ENCODE data around the gene LCN2. TPM values are rescaled to one million over a fixed set of nuclear protein-coding genes. Genes with fewer than 3 reads are reported as not detected.

LCN2 gene
- total RNA-seq, 1 experiment from 2014 or later = 537 TPM

GRCh38 chr9:128155736-128156500, 6.7 kb downstream of the LCN2 start:
- Histone ChIP-seq H3K27me3 (ENCODE audit: insufficient read depth, low read depth) (no peaks in the 10 kb centered on the region), H2AFZ (no peak overlapping the region), H3K4me1 (replicated peaks; ENCODE audit: insufficient read depth) (0 out of 2 replicates have a peak, but pooled peaks cover 16% of the 10 kb centered on the region), H3K79me2 (ENCODE audit: low read depth) (peaks cover 8% of the 10 kb centered on the region), H3K9me3 (ENCODE audit: insufficient read depth, low read depth) (no peaks in the 10 kb centered on the region), H3K4me2 (no peak overlapping the region), H3K27ac (no peak overlapping the region), H3F3A (ENCODE audit: insufficient read depth, low read depth) (peaks cover 55% of the 10 kb centered on the region), H3K9me2 (ENCODE audit: insufficient read depth) (no peaks in the 10 kb centered on the region), H3K4me3 (no peak overlapping the region), H4K20me1 (ENCODE audit: insufficient read depth) (peaks cover 21% of the 10 kb centered on the region), H3K36me3 (ENCODE audit: low read depth) (no peaks in the 10 kb centered on the region)
- TF ChIP-seq EZH2 (IDR thresholded peaks at IDR 0.05; ENCODE audit: low read depth) = no peak
- TF ChIP-seq CTCF (conservative IDR thresholded peaks at IDR 0.05) = no peak
- no TSS peak for BruUV-seq (replicated peaks)
- intact Hi-C loops (cut with micrococcal nuclease; ENCODE audit: unreplicated experiment) = no loop called here
- DNase-seq = peak in 1 of 2 experiments; percentile 27
- ChIA-PET CTCF (no interaction called here), POLR2A (ENCODE audit: unreplicated experiment) (interaction anchor here (0.6 to 0.7 kb wide), 2 partner anchors 53 to 508 kb away, joined by 3 to 8 read pairs; no protein-coding TSS in a partner anchor)

GRCh38 chr9:128159522-128159783, 10.2 kb downstream of the LCN2 start:
- ChIA-PET POLR2A (ENCODE audit: unreplicated experiment) (interaction anchor here (0.5 to 1.2 kb wide), 5 partner anchors 9 to 116 kb away, joined by 3 to 11 read pairs (median 7); no protein-coding TSS in a partner anchor), CTCF (interaction anchor here (0.6 to 1.2 kb wide), 2 partner anchors 8 to 182 kb away, joined by 3 read pairs; no protein-coding TSS in a partner anchor)
- peak overlapping the region; percentile 48 for H3K4me3 ChIP-seq
- no peak for TF ChIP-seq CTCF (conservative IDR thresholded peaks at IDR 0.05)
- no peak for TF ChIP-seq EZH2 (IDR thresholded peaks at IDR 0.05; ENCODE audit: low read depth)
- intact Hi-C loops (cut with micrococcal nuclease; ENCODE audit: unreplicated experiment) = loop anchor here (1.0 kb wide), 1 partner anchor 9 kb away; no protein-coding TSS in a partner anchor
- TSS peak; percentile 99 for BruUV-seq (replicated peaks)
- DNase-seq = peak; percentile 47 to 53
- H3K27me3 ChIP-seq (ENCODE audit: insufficient read depth, low read depth) = no peaks in the 10 kb centered on the region
- no peaks in the 10 kb centered on the region; the same call in 1 of the 2 replicates for H4K20me1 ChIP-seq (ENCODE audit: insufficient read depth)
- no peaks in the 10 kb centered on the region for H3K9me2 ChIP-seq (ENCODE audit: insufficient read depth)
- peaks cover 25% of the 10 kb centered on the region; the same call in 1 of the 2 replicates for H3F3A ChIP-seq (ENCODE audit: insufficient read depth, low read depth)
- 0 out of 2 replicates have a peak, but pooled peaks cover 5% of the 10 kb centered on the region for H3K79me2 ChIP-seq (ENCODE audit: low read depth)
- H3K9me3 ChIP-seq (ENCODE audit: insufficient read depth, low read depth) = no peaks in the 10 kb centered on the region
- no peaks in the 10 kb centered on the region for H3K36me3 ChIP-seq (ENCODE audit: low read depth)
- H2AFZ ChIP-seq = peak overlapping the region; percentile 77
- peak overlapping the region; percentile 81 for H3K4me2 ChIP-seq
- peak overlapping the region; percentile 69 for H3K27ac ChIP-seq
- H3K4me1 ChIP-seq (replicated peaks; ENCODE audit: insufficient read depth) = 0 out of 2 replicates have a peak, but pooled peaks cover 9% of the 10 kb centered on the region

- POLR2A ChIA-PET (ENCODE audit: unreplicated experiment) = interaction anchor here (0.5 to 1.2 kb wide), 11 partner anchors 9 to 263 kb away, joined by 3 to 15 read pairs (median 5); no protein-coding TSS in a partner anchor
Observed at GRCh38 chr9:128159784-128160602, 10.7 kb downstream of the LCN2 start, which contains the start of gene BBLN. Gene BBLN (plus strand): TSS chr9:128160265. CDS start chr9:128160408, 143 bp downstream.

More at GRCh38 chr9:128159784-128160602, 10.7 kb downstream of the LCN2 start, which contains the start of gene BBLN:
- Histone ChIP-seq H4K20me1 (ENCODE audit: insufficient read depth) (no peaks in the 10 kb centered on the region; the same call in 1 of the 2 replicates), H3K36me3 (ENCODE audit: low read depth) (no peaks in the 10 kb centered on the region), H3K4me1 (replicated peaks; ENCODE audit: insufficient read depth) (0 out of 2 replicates have a peak, but pooled peaks cover 9% of the 10 kb centered on the region), H3K9me3 (ENCODE audit: insufficient read depth, low read depth) (no peaks in the 10 kb centered on the region), H2AFZ (peak within 1 kb of the TSS; percentile 80), H3K27ac (peak within 1 kb of the TSS; percentile 69), H3K27me3 (ENCODE audit: insufficient read depth, low read depth) (no peaks in the 10 kb centered on the region), H3K4me2 (peak within 1 kb of the TSS; percentile 84), H3K79me2 (ENCODE audit: low read depth) (0 out of 2 replicates have a peak, but pooled peaks cover 5% of the 10 kb centered on the region), H3K4me3 (peak within 1 kb of the TSS; percentile 90), H3F3A (ENCODE audit: insufficient read depth, low read depth) (peaks cover 19% of the 10 kb centered on the region; the same call in 1 of the 2 replicates), H3K9me2 (ENCODE audit: insufficient read depth) (no peaks in the 10 kb centered on the region)
- CTCF ChIA-PET = interaction anchor here (0.6 to 1.2 kb wide), 2 partner anchors 9 to 182 kb away, joined by 3 read pairs; no protein-coding TSS in a partner anchor
- BruUV-seq (replicated peaks) = no TSS peak
- TF ChIP-seq EZH2 (IDR thresholded peaks at IDR 0.05; ENCODE audit: low read depth) (no peak), CTCF (conservative IDR thresholded peaks at IDR 0.05) (no peak)
- intact Hi-C loops (cut with micrococcal nuclease; ENCODE audit: unreplicated experiment) = loop anchor here (1.0 to 2.0 kb wide), 3 partner anchors 10 to 32 kb away; no protein-coding TSS in a partner anchor
- peak; percentile 75 to 99 for DNase-seq

Measured in PC-9 (cell line).